Endodermal cell (in vitro differentiated cells): Measurements from ENCODE around the gene ANKS1B. TPM values are rescaled to one million over a fixed set of nuclear protein-coding genes. Genes with fewer than 3 reads are reported as not detected.

Experiments used
- DNase-seq: peaks from one replicate; pipeline ENCODE4 v3.0.0-alpha.2; 2017
- H3K27ac ChIP-seq: 2 replicates; pipeline ENCODE4 v1.5.1; 2013; ENCODE audit warnings: mild to moderate bottlenecking, low read depth, low read length, moderate library complexity
- H3K27me3 ChIP-seq: 2 replicates; pipeline ENCODE4 v1.6.1; 2013; ENCODE audit warnings: mild to moderate bottlenecking, low read length, moderate library complexity; ENCODE audit not compliant: insufficient read depth, control insufficient read depth, poor library complexity, severe bottlenecking
- H3K36me3 ChIP-seq: 2 replicates; pipeline ENCODE4 v1.7.0; 2013; ENCODE audit warnings: mild to moderate bottlenecking, low read length, moderate library complexity; ENCODE audit not compliant: control insufficient read depth, insufficient read depth
- H3K4me1 ChIP-seq: one replicate; pipeline ENCODE4 v1.7.0; 2013; ENCODE audit warnings: low read length; ENCODE audit not compliant: control insufficient read depth, insufficient read depth
- H3K4me3 ChIP-seq: 2 replicates; pipeline ENCODE4 v1.5.1; 2013; ENCODE audit warnings: mild to moderate bottlenecking, low read length, moderate library complexity
- H3K9ac ChIP-seq: 2 replicates; pipeline ENCODE4 v1.6.1; 2013; ENCODE audit warnings: mild to moderate bottlenecking, low read length, moderate library complexity; ENCODE audit not compliant: poor library complexity, severe bottlenecking; ENCODE audit errors: extremely low read depth
- H3K9me3 ChIP-seq: 2 replicates; pipeline ENCODE4 v1.6.1; 2013; ENCODE audit warnings: mild to moderate bottlenecking, low read length, moderate library complexity; ENCODE audit not compliant: control insufficient read depth
- H3K27ac Mint-ChIP-seq: 2 replicates; pipeline ENCODE4 v1.8.0; 2020; ENCODE audit warnings: mixed read lengths
- H3K27me3 Mint-ChIP-seq: 2 replicates; pipeline ENCODE4 v1.8.0; 2021; ENCODE audit warnings: mild to moderate bottlenecking, mixed read lengths; ENCODE audit not compliant: insufficient read depth
- H3K36me3 Mint-ChIP-seq: 2 replicates; pipeline ENCODE4 v1.8.0; 2020; ENCODE audit warnings: low read depth, mixed read lengths
- H3K4me1 Mint-ChIP-seq: 2 replicates; pipeline ENCODE4 v1.8.0; 2020; ENCODE audit warnings: mixed read lengths
- H3K4me3 Mint-ChIP-seq: 2 replicates; pipeline ENCODE4 v1.8.0; 2020; ENCODE audit warnings: mild to moderate bottlenecking, moderate library complexity, mixed read lengths
- H3K9me3 Mint-ChIP-seq: 2 replicates; pipeline ENCODE4 v1.8.0; 2020; ENCODE audit warnings: mild to moderate bottlenecking, mixed read lengths
- CTCF ChIP-seq: fragments of 200-600 bp; sonication (generic); conservative IDR thresholded peaks from 2 replicates; pipeline ENCODE4 v1.5.0; 2021; ENCODE audit warnings: antibody characterized with exemption, mild to moderate bottlenecking
- WGBS, 2 experiments: methylation state at CpG; one replicate each; pipeline versions ENCODE4 v1.1.5 to v1.1.7; 2013; ENCODE audit warnings: missing lambda C conversion rate in 2 of 2, mixed read lengths in 1 of 2; ENCODE audit not compliant: insufficient coverage in 1 of 2, insufficient read length in 1 of 2; 5-methylcytosine and 5-hydroxymethylcytosine counted together
- total RNA-seq, 2 donors: library from RNA; stranded (reverse); fragmentation: NEBNext Ultra II Directional in 1 of 2; extraction: Animal tissue kit (Norgen Biotek cat#: 25700) in 1 of 2; gene quantifications; 2 replicates in 1 of 2; 3 replicates in 1 of 2; pipeline ENCODE4 v1.2.1, GENCODE V29; 2021

The ANKS1B gene
- total RNA-seq, 2 donors from 2014 or later = 28.5 to 65.8 TPM

- no peaks in the 10 kb centered on the region for H3K4me1 ChIP-seq
- H3K4me3 ChIP-seq = no peak overlapping the region
- Mint-ChIP-seq H3K27ac (no peak overlapping the region), H3K9me3 (no peaks in the 10 kb centered on the region), H3K4me3 (no peak overlapping the region), H3K36me3 (no peaks in the 10 kb centered on the region), H3K27me3 (peaks cover 13% of the 10 kb centered on the region), H3K4me1 (peaks cover 4% of the 10 kb centered on the region)
- H3K9me3 ChIP-seq = no peaks in the 10 kb centered on the region
- no peak overlapping the region for H3K9ac ChIP-seq
- no peak overlapping the region for H3K27ac ChIP-seq
- no peak for TF ChIP-seq CTCF
- H3K36me3 ChIP-seq = no peaks in the 10 kb centered on the region
- no peak for DNase-seq
- WGBS, 2 experiments = 94 to 100% methylated on average over 2 to 4 of the region's 4 CpGs
- H3K27me3 ChIP-seq = peaks cover 6% of the 10 kb centered on the region
Measured at GRCh38 chr12:99450036-99450630, 534.6 kb downstream of the ANKS1B start.

GRCh38 chr12:99444859-99445316, 539.8 kb downstream of the ANKS1B start:
- no peaks in the 10 kb centered on the region for H3K9me3 Mint-ChIP-seq
- no peaks in the 10 kb centered on the region for H3K9me3 ChIP-seq

GRCh38 chr12:99442758-99443157, 542.0 kb downstream of the ANKS1B start:
- Mint-ChIP-seq H3K9me3 (peaks cover 4% of the 10 kb centered on the region), H3K27me3 (no peaks in the 10 kb centered on the region), H3K27ac (no peak overlapping the region), H3K4me3 (no peak overlapping the region), H3K36me3 (no peaks in the 10 kb centered on the region), H3K4me1 (peaks cover 11% of the 10 kb centered on the region)
- no peaks in the 10 kb centered on the region for H3K9me3 ChIP-seq
- no peak overlapping the region for H3K27ac ChIP-seq
- DNase-seq = no peak
- no peaks in the 10 kb centered on the region for H3K36me3 ChIP-seq
- no peaks in the 10 kb centered on the region for H3K27me3 ChIP-seq
- 86 to 90% methylated on average over 3 of the region's 3 CpGs for WGBS, 2 experiments
- no peak for TF ChIP-seq CTCF
- H3K4me1 ChIP-seq = no peaks in the 10 kb centered on the region
- H3K9ac ChIP-seq = no peak overlapping the region
- no peak overlapping the region for H3K4me3 ChIP-seq

More at GRCh38 chr12:99444859-99445316, 539.8 kb downstream of the ANKS1B start:
- Mint-ChIP-seq H3K4me1 (peaks cover 10% of the 10 kb centered on the region), H3K27me3 (no peaks in the 10 kb centered on the region), H3K36me3 (no peaks in the 10 kb centered on the region), H3K4me3 (no peak overlapping the region), H3K27ac (no peak overlapping the region)
- no peaks in the 10 kb centered on the region for H3K36me3 ChIP-seq
- H3K27me3 ChIP-seq = no peaks in the 10 kb centered on the region
- no peak for DNase-seq
- H3K4me3 ChIP-seq = no peak overlapping the region
- H3K27ac ChIP-seq = no peak overlapping the region
- no peak overlapping the region for H3K9ac ChIP-seq
- TF ChIP-seq CTCF = no peak
- H3K4me1 ChIP-seq = no peaks in the 10 kb centered on the region
